ENCODE results near the gene PDP2. TPM values are rescaled to one million over a fixed set of nuclear protein-coding genes. Genes with fewer than 3 reads are reported as not detected.
A peak's percentile ranks its signal among the peaks of the same experiment; 100 is the strongest.

The PDP2 gene
- total and polyA plus RNA-seq, 9 of the 15 experiments (the other 6 are each of a cell fraction or from before 2014, with no cell fraction given), result 2.5 to 24.3 (median 7.2) TPM

- no TSS peak for BruUV-seq (replicated peaks)
- Histone ChIP-seq H3K4me1 (replicated peaks in 1 of 2; ENCODE audit: control insufficient read depth in 2 of 2, insufficient read depth in 2 of 2, low read length in 2 of 2) (peaks cover 12 to 17% of the 10 kb centered on the region in 2 experiments; a peak in 3 of 5 replicates), H3K27ac (ENCODE audit: extremely low read depth, low read depth, low read length) (no peak overlapping the region), H4K20me1 (replicated peaks; ENCODE audit: control insufficient read depth, insufficient read depth, low read length) (0 out of 2 replicates have a peak, but pooled peaks cover 4% of the 10 kb centered on the region), H3K79me2 (ENCODE audit: control insufficient read depth, insufficient read depth, low read length) (no peaks in the 10 kb centered on the region), H2AFZ (ENCODE audit: low read depth, low read length) (peak overlapping the region; percentile 1; the same call in 1 of the 2 replicates), H3K4me2 (ENCODE audit: insufficient read depth, low read length) (no peak overlapping the region), H3K27me3 (ENCODE audit: control insufficient read depth in 2 of 2, insufficient read depth in 2 of 2, low read length in 2 of 2) (peaks cover 18 to 20% of the 10 kb centered on the region in 2 experiments; a peak in 4 of 5 replicates), H3K9me3 (replicated peaks; ENCODE audit: control insufficient read depth, insufficient read depth, low read depth, low read length) (no peaks in the 10 kb centered on the region), H3K9ac (ENCODE audit: insufficient read depth in 1 of 2, low read depth in 2 of 2, low read length in 2 of 2) (peak overlapping the region in 1 of 2 experiments; percentile 53; a peak in 2 of 4 replicates), H3K9me1 (ENCODE audit: control insufficient read depth, insufficient read depth, low read length) (no peaks in the 10 kb centered on the region), H3K4me3 (no peak overlapping the region), H3K36me3 (ENCODE audit: control insufficient read depth, insufficient read depth, low read length) (no peaks in the 10 kb centered on the region)
- no peak for FAIRE-seq
- DNase-seq (ENCODE audit: extremely low read depth in 1 of 4, low spot score in 3 of 4), result peak in 1 of 4 experiments; percentile 14
- 28% methylated on average over 2 of the region's 2 CpGs for WGBS (ENCODE audit: insufficient coverage, low coverage, missing lambda C conversion rate)
- TF ChIP-seq PPARD (CRISPR knock-in tag; IDR thresholded peaks at IDR 0.05), result no peak
- peak; percentile 46; the same call in 1 of the 2 replicates for TF ChIP-seq ZBTB7A (IDR thresholded peaks at IDR 0.05; ENCODE audit: borderline replicate concordance, control insufficient read depth, low read depth, low read length)
- ATAC-seq, result no peak
- intact Hi-C loops (cut with micrococcal nuclease), result no loop called here
- CTCF ChIA-PET (ENCODE audit: low intra/inter-chr PET ratio), result no interaction called here
- POLR2A ChIA-PET, result no interaction called here
- in situ Hi-C loops (cut with MboI), result no loop called here
These were observed 32.1 kb upstream of the PDP2 start for GRCh38 chr16:66848172-66848571.

GRCh38 chr16:66849021-66849420 is 31.3 kb upstream of the PDP2 start:
- intact Hi-C loops (cut with micrococcal nuclease) (no loop called here), in situ Hi-C loops (cut with MboI) (no loop called here)
- H2AFZ ChIP-seq (ENCODE audit: low read depth, low read length), result no peak overlapping the region
- TF ChIP-seq TAF1 (IDR thresholded peaks at IDR 0.05; ENCODE audit: control insufficient read depth, extremely low read depth, insufficient read depth, low read length, severe bottlenecking), result no peak
- no peak overlapping the region for H3K4me3 ChIP-seq
- ChIA-PET POLR2A (interaction anchor here (0.9 to 1.4 kb wide), 2 partner anchors 18 to 23 kb away, joined by 4 read pairs; partner anchors contain the start of gene NAE1), CTCF (ENCODE audit: low intra/inter-chr PET ratio) (no interaction called here)
- FAIRE-seq (peak; percentile 6), ATAC-seq (peak; percentile 36; the same call in 2 of the 3 replicates), DNase-seq (ENCODE audit: extremely low read depth in 1 of 4, low spot score in 3 of 4) (peak in 2 of 4 experiments; percentile 24 to 28)
- no peak overlapping the region for H3K27ac ChIP-seq (ENCODE audit: extremely low read depth, low read depth, low read length)
- no peak overlapping the region for H3K4me2 ChIP-seq (ENCODE audit: insufficient read depth, low read length)
- H3K27me3 ChIP-seq (ENCODE audit: control insufficient read depth in 2 of 2, insufficient read depth in 2 of 2, low read length in 2 of 2), result peaks cover 15 to 20% of the 10 kb centered on the region in 2 experiments; a peak in 4 of 5 replicates
- no peak overlapping the region for H3K9ac ChIP-seq (ENCODE audit: insufficient read depth in 1 of 2, low read depth in 2 of 2, low read length in 2 of 2)
- H3K9me1 ChIP-seq (ENCODE audit: control insufficient read depth, insufficient read depth, low read length), result no peaks in the 10 kb centered on the region
- H3K79me2 ChIP-seq (ENCODE audit: control insufficient read depth, insufficient read depth, low read length), result no peaks in the 10 kb centered on the region
- no peaks in the 10 kb centered on the region for H3K9me3 ChIP-seq (replicated peaks; ENCODE audit: control insufficient read depth, insufficient read depth, low read depth, low read length)
- H3K4me1 ChIP-seq (replicated peaks in 1 of 2; ENCODE audit: control insufficient read depth in 2 of 2, insufficient read depth in 2 of 2, low read length in 2 of 2), result peaks cover 12 to 15% of the 10 kb centered on the region in 2 experiments; a peak in 3 of 5 replicates
- 30% methylated on average over 2 of the region's 2 CpGs for WGBS (ENCODE audit: insufficient coverage, low coverage, missing lambda C conversion rate)
- no peaks in the 10 kb centered on the region for H3K36me3 ChIP-seq (ENCODE audit: control insufficient read depth, insufficient read depth, low read length)
- no peaks in the 10 kb centered on the region for H4K20me1 ChIP-seq (replicated peaks; ENCODE audit: control insufficient read depth, insufficient read depth, low read length)
- BruUV-seq (replicated peaks), result no TSS peak

Data from K562 (cell line).